Middle frontal gyrus (tissue), 1 donor: ENCODE results near the gene UBR1.
"Not testable (repeated sequence)": the region's sequence is repeated elsewhere in the genome, so short reads cannot be mapped to it uniquely, and the experiment has no call there.

Source experiments
- DNase-seq: peaks from one replicate; pipeline ENCODE4 v3.0.0-alpha.2; 2015; ENCODE audit warnings: low spot score; ENCODE audit errors: extremely low spot score

Gene UBR1

GRCh38 chr15:42979113-42979512 lies 126.7 kb downstream of the UBR1 start:
- not testable (repeated sequence) for DNase-seq

- no peak for DNase-seq
Observed at GRCh38 chr15:42974202-42974862, 131.5 kb downstream of the UBR1 start.

- DNase-seq, result no peak
Observed at GRCh38 chr15:42973114-42973513, 132.7 kb downstream of the UBR1 start.

GRCh38 chr15:42971830-42972229 lies 134.0 kb downstream of the UBR1 start:
- no peak for DNase-seq

GRCh38 chr15:42964476-42964875 lies 141.4 kb downstream of the UBR1 start:
- DNase-seq, result no peak

GRCh38 chr15:42955518-42955917 lies 150.3 kb downstream of the UBR1 start:
- DNase-seq, result no peak

GRCh38 chr15:42954291-42954690 lies 151.5 kb downstream of the UBR1 start:
- DNase-seq, result no peak

GRCh38 chr15:42948898-42949297 lies 156.9 kb downstream of the UBR1 start:
- not testable (repeated sequence) for DNase-seq

- DNase-seq, result no peak
Observed at GRCh38 chr15:42940527-42940926, 165.3 kb downstream of the UBR1 start.

GRCh38 chr15:42939841-42940240 lies 166.0 kb downstream of the UBR1 start:
- peak; percentile 24 for DNase-seq

- no peak for DNase-seq
Observed at GRCh38 chr15:42937143-42937542, 168.7 kb downstream of the UBR1 start.

- no peak for DNase-seq
Observed at GRCh38 chr15:42933886-42934667, 171.8 kb downstream of the UBR1 start.

- no peak for DNase-seq
Observed at GRCh38 chr15:42932833-42933515, 172.9 kb downstream of the UBR1 start.

- no peak for DNase-seq
Observed at GRCh38 chr15:42931702-42932486, 173.9 kb downstream of the UBR1 start.

GRCh38 chr15:42929306-42929848 lies 176.5 kb downstream of the UBR1 start:
- DNase-seq, result no peak

GRCh38 chr15:42921342-42921731 lies 184.5 kb downstream of the UBR1 start:
- no peak for DNase-seq

GRCh38 chr15:42920519-42921341 lies 185.1 kb downstream of the UBR1 start, which contains the start of gene TTBK2:
Gene TTBK2 (minus strand): TSS chr15:42920778. CDS start chr15:42878617, 42,161 bp downstream.
- peak; percentile 97 for DNase-seq

- DNase-seq, result no peak
Observed at GRCh38 chr15:42919799-42920518, 185.9 kb downstream of the UBR1 start.

- DNase-seq, result no peak
Observed at GRCh38 chr15:42919308-42919707, 186.5 kb downstream of the UBR1 start.

GRCh38 chr15:42918047-42918446 lies 187.8 kb downstream of the UBR1 start:
- DNase-seq, result no peak
